WTC11 (cell line): ENCODE results near the gene SPTB. TPM values are rescaled to one million over a fixed set of nuclear protein-coding genes. Genes with fewer than 3 reads are reported as not detected.

Source experiments
- ATAC-seq: fragments of 200-7000 bp; cut with Tn5 transposase; 2 replicates; pipeline ENCODE4 v1.10.0; 2021; ENCODE audit warnings: mild to moderate bottlenecking, moderate library complexity
- CTCF ChIA-PET: fragments of 300-600 bp; sonication (Branson Sonifier 250); formaldehyde crosslinking; loops from one replicate; lab custom pipeline; 2021; ENCODE audit warnings: antibody characterized with exemption; lab: Charles Lee
- POLR2A ChIA-PET: fragments of 350-600 bp; sonication (Branson Sonifier 250); formaldehyde crosslinking; loops from one replicate; lab custom pipeline; 2021; ENCODE audit warnings: antibody characterized with exemption; lab: Charles Lee
- DNase-seq: peaks from one replicate; pipeline ENCODE4 v3.0.0; 2021; ENCODE audit warnings: low spot score
- H3K27ac Mint-ChIP-seq: 2 replicates; pipeline ENCODE4 v1.8.0; 2021; ENCODE audit warnings: mixed read lengths
- H3K27me3 Mint-ChIP-seq: 2 replicates; pipeline ENCODE4 v1.8.0; 2021; ENCODE audit warnings: low read depth, mild to moderate bottlenecking, moderate library complexity, mixed read lengths
- H3K36me3 Mint-ChIP-seq: 2 replicates; pipeline ENCODE4 v1.8.0; 2021; ENCODE audit warnings: mixed read lengths
- H3K4me1 Mint-ChIP-seq: 2 replicates; pipeline ENCODE4 v1.8.0; 2022; ENCODE audit warnings: mixed read lengths
- H3K4me3 Mint-ChIP-seq: 2 replicates; pipeline ENCODE4 v1.8.0; 2021; ENCODE audit warnings: mild to moderate bottlenecking, moderate library complexity, mixed read lengths
- H3K9me3 Mint-ChIP-seq: 2 replicates; pipeline ENCODE4 v1.8.0; 2021; ENCODE audit warnings: mixed read lengths
- ARID4B ChIP-seq: sonication (generic); formaldehyde crosslinking; IDR thresholded peaks from 2 replicates; pipeline ENCODE4 v1.8.0; 2023; ENCODE audit warnings: missing genetic modification reagents, mild to moderate bottlenecking, borderline replicate concordance
- CBFB ChIP-seq: sonication (generic); formaldehyde crosslinking; IDR thresholded peaks from 2 replicates; pipeline ENCODE4 v1.8.1; 2022; ENCODE audit warnings: mild to moderate bottlenecking, low read depth, missing genetic modification reagents
- FOXJ3 ChIP-seq: sonication (generic); formaldehyde crosslinking; IDR thresholded peaks from 2 replicates; pipeline ENCODE4 v1.9.0; 2021; ENCODE audit warnings: missing genetic modification reagents, mild to moderate bottlenecking, borderline replicate concordance
- JUN ChIP-seq: sonication (generic); formaldehyde crosslinking; IDR thresholded peaks from 2 replicates; pipeline ENCODE4 v1.8.0; 2023; ENCODE audit warnings: mild to moderate bottlenecking, missing genetic modification reagents
- NFE2L1 ChIP-seq: sonication (generic); formaldehyde crosslinking; IDR thresholded peaks from 2 replicates; pipeline ENCODE4 v1.8.1; 2023; ENCODE audit warnings: missing genetic modification reagents
- RORB ChIP-seq: fragments of 250-450 bp; sonication (Bioruptor Pico); IDR thresholded peaks from 2 replicates; pipeline ENCODE4 v1.9.0; 2021; ENCODE audit warnings: mild to moderate bottlenecking
- TEAD4 ChIP-seq: sonication (generic); formaldehyde crosslinking; IDR thresholded peaks from 2 replicates; pipeline ENCODE4 v1.8.0; 2022; ENCODE audit warnings: mild to moderate bottlenecking, missing genetic modification reagents
- TP53 ChIP-seq: sonication (generic); formaldehyde crosslinking; IDR thresholded peaks from 2 replicates; pipeline ENCODE4 v1.8.1; 2023; ENCODE audit warnings: mild to moderate bottlenecking, missing genetic modification reagents
- USF1 ChIP-seq: sonication (generic); formaldehyde crosslinking; IDR thresholded peaks from 2 replicates; pipeline ENCODE4 v1.8.0; 2022; ENCODE audit warnings: mild to moderate bottlenecking, missing genetic modification reagents
- ZNF317 ChIP-seq: sonication (generic); formaldehyde crosslinking; IDR thresholded peaks from 2 replicates; pipeline ENCODE4 v1.8.1; 2023; ENCODE audit warnings: low read depth, mild to moderate bottlenecking, moderate library complexity, missing genetic modification reagents, borderline replicate concordance
- ZNF396 ChIP-seq: fragments of 250-450 bp; sonication (Bioruptor Pico); IDR thresholded peaks from 2 replicates; pipeline ENCODE4 v1.8.0; 2021; ENCODE audit warnings: mild to moderate bottlenecking, moderate library complexity, borderline replicate concordance
- total RNA-seq: library from RNA; stranded (reverse); gene quantifications from 3 replicates; pipeline ENCODE4 v1.2.3, GENCODE V29; 2021
- TF ChIP-seq, protein P1 (sequence below): sonication (generic); formaldehyde crosslinking; IDR thresholded peaks from 2 replicates; pipeline ENCODE4 v1.8.1; 2023; ENCODE audit warnings: mild to moderate bottlenecking, missing genetic modification reagents, moderate library complexity
- TF ChIP-seq, protein P2 (sequence below): sonication (generic); formaldehyde crosslinking; IDR thresholded peaks from 2 replicates; pipeline ENCODE4 v1.8.0; 2023; ENCODE audit warnings: missing genetic modification reagents
- TF ChIP-seq, protein P3 (sequence below): sonication (generic); formaldehyde crosslinking; IDR thresholded peaks from 2 replicates; pipeline ENCODE4 v1.8.0; 2022; ENCODE audit warnings: mild to moderate bottlenecking, missing genetic modification reagents
- TF ChIP-seq, protein P4 (sequence below): sonication (generic); formaldehyde crosslinking; IDR thresholded peaks from 2 replicates; pipeline ENCODE4 v1.8.1; 2023; ENCODE audit warnings: mild to moderate bottlenecking, moderate library complexity, missing genetic modification reagents
- TF ChIP-seq, protein P5 (sequence below): fragments of 250-450 bp; sonication (Bioruptor Pico); IDR thresholded peaks from 2 replicates; pipeline ENCODE4 v1.9.0; 2021; ENCODE audit warnings: moderate library complexity, mild to moderate bottlenecking, inconsistent platforms, borderline replicate concordance

The SPTB gene
- total RNA-seq, 1 experiment from 2014 or later = 3.2 TPM

GRCh38 chr14:64715146-64715627 is 164.5 kb downstream of the SPTB start:
- TF ChIP-seq, protein P1, sequence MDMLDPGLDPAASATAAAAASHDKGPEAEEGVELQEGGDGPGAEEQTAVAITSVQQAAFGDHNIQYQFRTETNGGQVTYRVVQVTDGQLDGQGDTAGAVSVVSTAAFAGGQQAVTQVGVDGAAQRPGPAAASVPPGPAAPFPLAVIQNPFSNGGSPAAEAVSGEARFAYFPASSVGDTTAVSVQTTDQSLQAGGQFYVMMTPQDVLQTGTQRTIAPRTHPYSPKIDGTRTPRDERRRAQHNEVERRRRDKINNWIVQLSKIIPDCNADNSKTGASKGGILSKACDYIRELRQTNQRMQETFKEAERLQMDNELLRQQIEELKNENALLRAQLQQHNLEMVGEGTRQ (CRISPR knock-in tag) = peak; percentile 24; the same call in 1 of the 2 replicates
- 0 out of 2 replicates have a peak, but pooled peaks have one; percentile 27 for TF ChIP-seq NFE2L1 (CRISPR knock-in tag)
- TF ChIP-seq, protein P2, sequence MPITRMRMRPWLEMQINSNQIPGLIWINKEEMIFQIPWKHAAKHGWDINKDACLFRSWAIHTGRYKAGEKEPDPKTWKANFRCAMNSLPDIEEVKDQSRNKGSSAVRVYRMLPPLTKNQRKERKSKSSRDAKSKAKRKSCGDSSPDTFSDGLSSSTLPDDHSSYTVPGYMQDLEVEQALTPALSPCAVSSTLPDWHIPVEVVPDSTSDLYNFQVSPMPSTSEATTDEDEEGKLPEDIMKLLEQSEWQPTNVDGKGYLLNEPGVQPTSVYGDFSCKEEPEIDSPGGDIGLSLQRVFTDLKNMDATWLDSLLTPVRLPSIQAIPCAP (CRISPR knock-in tag) = 0 out of 2 replicates have a peak, but pooled peaks have one; percentile 71
- TF ChIP-seq, protein P3, sequence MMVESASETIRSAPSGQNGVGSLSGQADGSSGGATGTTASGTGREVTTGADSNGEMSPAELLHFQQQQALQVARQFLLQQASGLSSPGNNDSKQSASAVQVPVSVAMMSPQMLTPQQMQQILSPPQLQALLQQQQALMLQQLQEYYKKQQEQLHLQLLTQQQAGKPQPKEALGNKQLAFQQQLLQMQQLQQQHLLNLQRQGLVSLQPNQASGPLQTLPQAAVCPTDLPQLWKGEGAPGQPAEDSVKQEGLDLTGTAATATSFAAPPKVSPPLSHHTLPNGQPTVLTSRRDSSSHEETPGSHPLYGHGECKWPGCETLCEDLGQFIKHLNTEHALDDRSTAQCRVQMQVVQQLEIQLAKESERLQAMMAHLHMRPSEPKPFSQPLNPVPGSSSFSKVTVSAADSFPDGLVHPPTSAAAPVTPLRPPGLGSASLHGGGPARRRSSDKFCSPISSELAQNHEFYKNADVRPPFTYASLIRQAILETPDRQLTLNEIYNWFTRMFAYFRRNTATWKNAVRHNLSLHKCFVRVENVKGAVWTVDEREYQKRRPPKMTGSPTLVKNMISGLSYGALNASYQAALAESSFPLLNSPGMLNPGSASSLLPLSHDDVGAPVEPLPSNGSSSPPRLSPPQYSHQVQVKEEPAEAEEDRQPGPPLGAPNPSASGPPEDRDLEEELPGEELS (CRISPR knock-in tag) = no peak; the same call in 1 of the 2 replicates
- ChIA-PET POLR2A (interaction anchor here (1.1 to 4.1 kb wide), 3 partner anchors 9 to 33 kb away, joined by 3 to 52 read pairs (median 5); partner anchors contain the start of gene PLEKHG3), CTCF (interaction anchor here (1.3 to 5.2 kb wide), 5 partner anchors 9 to 50 kb away, joined by 3 to 40 read pairs (median 6); partner anchors contain the start of gene PLEKHG3)
- DNase-seq (no peak), ATAC-seq (peak; percentile 25)
- Mint-ChIP-seq H3K4me1 (peaks cover 71% of the 10 kb centered on the region), H3K27me3 (peaks cover 24% of the 10 kb centered on the region), H3K36me3 (peaks cover 36% of the 10 kb centered on the region), H3K9me3 (peaks cover 29% of the 10 kb centered on the region), H3K27ac (peak overlapping the region; percentile 78), H3K4me3 (peak overlapping the region; percentile 72; the same call in 1 of the 2 replicates)

DNA sequence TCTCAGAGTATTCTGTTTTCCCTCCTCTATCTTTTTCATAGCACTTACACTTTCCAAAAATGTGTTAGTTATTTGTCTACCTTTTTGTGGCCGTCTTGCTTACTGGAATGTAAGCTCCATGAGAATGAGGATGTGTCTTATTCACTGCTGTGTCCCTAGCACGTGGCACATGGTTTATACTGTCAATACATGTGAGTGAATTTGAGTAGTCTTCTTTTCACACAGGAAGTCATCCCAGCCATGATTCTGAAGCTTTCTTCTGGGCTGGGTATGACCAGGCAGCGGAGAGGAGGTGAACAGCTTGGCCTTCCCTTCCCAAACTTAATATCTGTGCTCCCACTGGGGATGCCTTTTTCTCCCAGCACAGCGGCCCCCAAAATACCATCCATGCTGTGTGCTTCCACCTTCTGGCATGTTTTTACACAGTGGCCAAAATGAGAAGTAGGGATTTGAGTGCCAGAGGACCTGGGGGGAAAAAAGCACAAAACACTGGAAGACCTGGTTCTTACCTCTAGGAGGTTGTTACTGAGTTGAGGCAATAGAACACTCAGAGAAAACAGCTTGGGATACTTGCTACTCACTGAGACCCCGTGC is 165.2 kb downstream of the SPTB start:
- CTCF ChIA-PET = interaction anchor here (0.8 to 5.2 kb wide), 5 partner anchors 8 to 196 kb away, joined by 3 to 40 read pairs (median 3); partner anchors contain the start of gene PLEKHG3
- POLR2A ChIA-PET = interaction anchor here (0.9 to 4.1 kb wide), 2 partner anchors 9 to 209 kb away, joined by 3 to 52 read pairs; partner anchors contain the start of gene PLEKHG3
- no peak for TF ChIP-seq TP53 (CRISPR knock-in tag)
- TF ChIP-seq, all 79 proteins: peak for 0
- Mint-ChIP-seq H3K9me3 (peaks cover 29% of the 10 kb centered on the region), H3K36me3 (peaks cover 36% of the 10 kb centered on the region), H3K27me3 (peaks cover 24% of the 10 kb centered on the region), H3K27ac (no peak overlapping the region), H3K4me3 (no peak overlapping the region), H3K4me1 (peaks cover 72% of the 10 kb centered on the region)
- ATAC-seq (no peak), DNase-seq (no peak)

DNA sequence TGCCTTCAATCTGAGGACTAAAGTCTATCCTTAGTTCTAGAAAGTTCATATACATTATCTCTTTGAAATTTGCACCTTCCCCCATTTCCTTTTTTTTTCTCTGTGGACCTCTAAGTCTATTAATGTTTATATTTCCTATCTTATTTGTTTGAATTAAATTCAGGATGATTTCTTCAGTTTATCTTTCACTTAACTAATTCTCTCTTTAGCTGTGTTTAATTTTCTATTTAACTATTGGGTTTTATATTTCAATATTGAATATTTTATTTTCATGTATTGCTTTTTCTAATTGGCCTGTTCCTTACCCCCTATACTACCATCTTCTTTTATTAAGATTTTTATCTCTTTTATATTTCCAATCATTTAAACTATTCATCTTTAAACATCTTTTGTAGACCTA is 166.0 kb downstream of the SPTB start:
- Mint-ChIP-seq H3K4me1 (peaks cover 72% of the 10 kb centered on the region), H3K9me3 (peaks cover 29% of the 10 kb centered on the region)
- CTCF ChIA-PET = interaction anchor here (0.8 to 1.3 kb wide), 3 partner anchors 23 to 197 kb away, joined by 3 to 5 read pairs (median 3); no protein-coding TSS in a partner anchor
- TF ChIP-seq CBFB (no peak), TEAD4 (CRISPR knock-in tag) (no peak), FOXJ3 (no peak), ARID4B (CRISPR knock-in tag) (no peak), JUN (CRISPR knock-in tag) (no peak), ZNF317 (CRISPR knock-in tag) (no peak), RORB (no peak), ZNF396 (CRISPR knock-in tag) (no peak), NFE2L1 (CRISPR knock-in tag) (no peak), USF1 (no peak)
- TF ChIP-seq, protein P4, sequence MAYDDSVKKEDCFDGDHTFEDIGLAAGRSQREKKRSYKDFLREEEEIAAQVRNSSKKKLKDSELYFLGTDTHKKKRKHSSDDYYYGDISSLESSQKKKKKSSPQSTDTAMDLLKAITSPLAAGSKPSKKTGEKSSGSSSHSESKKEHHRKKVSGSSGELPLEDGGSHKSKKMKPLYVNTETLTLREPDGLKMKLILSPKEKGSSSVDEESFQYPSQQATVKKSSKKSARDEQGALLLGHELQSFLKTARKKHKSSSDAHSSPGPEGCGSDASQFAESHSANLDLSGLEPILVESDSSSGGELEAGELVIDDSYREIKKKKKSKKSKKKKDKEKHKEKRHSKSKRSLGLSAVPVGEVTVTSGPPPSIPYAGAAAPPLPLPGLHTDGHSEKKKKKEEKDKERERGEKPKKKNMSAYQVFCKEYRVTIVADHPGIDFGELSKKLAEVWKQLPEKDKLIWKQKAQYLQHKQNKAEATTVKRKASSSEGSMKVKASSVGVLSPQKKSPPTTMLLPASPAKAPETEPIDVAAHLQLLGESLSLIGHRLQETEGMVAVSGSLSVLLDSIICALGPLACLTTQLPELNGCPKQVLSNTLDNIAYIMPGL (CRISPR knock-in tag) = no peak
- TF ChIP-seq, protein P5, sequence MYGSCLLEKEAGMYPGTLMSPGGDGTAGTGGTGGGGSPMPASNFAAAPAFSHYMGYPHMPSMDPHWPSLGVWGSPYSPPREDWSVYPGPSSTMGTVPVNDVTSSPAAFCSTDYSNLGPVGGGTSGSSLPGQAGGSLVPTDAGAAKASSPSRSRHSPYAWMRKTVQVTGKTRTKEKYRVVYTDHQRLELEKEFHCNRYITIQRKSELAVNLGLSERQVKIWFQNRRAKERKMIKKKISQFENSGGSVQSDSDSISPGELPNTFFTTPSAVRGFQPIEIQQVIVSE (CRISPR knock-in tag) = no peak

More for the DNA sequence above, 166.0 kb downstream of the SPTB start:
- H3K27me3 Mint-ChIP-seq = peaks cover 24% of the 10 kb centered on the region
- DNase-seq = no peak
- ATAC-seq = no peak
- POLR2A ChIA-PET = interaction anchor here (0.9 kb wide), 1 partner anchor 209 kb away, joined by 3 read pairs; no protein-coding TSS in a partner anchor
- no peak overlapping the region for H3K4me3 Mint-ChIP-seq
- H3K36me3 Mint-ChIP-seq = peaks cover 36% of the 10 kb centered on the region
- H3K27ac Mint-ChIP-seq = no peak overlapping the region
